GM12801 (cell line): ENCODE data around the gene MGST1.

Experiments
- TF ChIP-seq, protein P1 (sequence below): IDR thresholded peaks from one replicate; pipeline ENCODE4 v1.5.1; 2011; ENCODE audit warnings: control low read depth; ENCODE audit not compliant: insufficient read length; ENCODE audit errors: extremely low read depth

The MGST1 gene

DNA sequence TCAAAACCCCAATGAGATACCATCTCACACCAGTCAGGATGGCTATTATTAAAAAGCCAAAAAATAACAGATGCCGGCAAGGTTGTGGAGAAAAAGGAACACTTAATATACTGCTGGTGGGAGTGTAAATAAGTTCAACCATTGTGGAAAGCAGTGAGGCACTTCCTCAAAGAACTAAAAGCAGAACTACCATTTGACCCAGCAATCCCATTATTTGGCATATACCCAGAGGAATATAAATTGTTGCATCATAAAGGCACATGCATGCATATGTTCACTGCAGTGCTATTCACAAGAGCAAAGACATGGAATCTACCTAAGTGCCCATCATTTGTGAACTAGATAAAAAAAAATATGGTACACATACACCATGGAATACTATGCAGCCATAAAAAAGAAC, 59.9 kb downstream of the MGST1 start:
- TF ChIP-seq, protein P1, sequence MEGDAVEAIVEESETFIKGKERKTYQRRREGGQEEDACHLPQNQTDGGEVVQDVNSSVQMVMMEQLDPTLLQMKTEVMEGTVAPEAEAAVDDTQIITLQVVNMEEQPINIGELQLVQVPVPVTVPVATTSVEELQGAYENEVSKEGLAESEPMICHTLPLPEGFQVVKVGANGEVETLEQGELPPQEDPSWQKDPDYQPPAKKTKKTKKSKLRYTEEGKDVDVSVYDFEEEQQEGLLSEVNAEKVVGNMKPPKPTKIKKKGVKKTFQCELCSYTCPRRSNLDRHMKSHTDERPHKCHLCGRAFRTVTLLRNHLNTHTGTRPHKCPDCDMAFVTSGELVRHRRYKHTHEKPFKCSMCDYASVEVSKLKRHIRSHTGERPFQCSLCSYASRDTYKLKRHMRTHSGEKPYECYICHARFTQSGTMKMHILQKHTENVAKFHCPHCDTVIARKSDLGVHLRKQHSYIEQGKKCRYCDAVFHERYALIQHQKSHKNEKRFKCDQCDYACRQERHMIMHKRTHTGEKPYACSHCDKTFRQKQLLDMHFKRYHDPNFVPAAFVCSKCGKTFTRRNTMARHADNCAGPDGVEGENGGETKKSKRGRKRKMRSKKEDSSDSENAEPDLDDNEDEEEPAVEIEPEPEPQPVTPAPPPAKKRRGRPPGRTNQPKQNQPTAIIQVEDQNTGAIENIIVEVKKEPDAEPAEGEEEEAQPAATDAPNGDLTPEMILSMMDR, result no peak
